Liver (tissue), 3 donors: Measurements from ENCODE around the gene DNAJA3.

Experiments used
- GABPA ChIP-seq, 2 donors: IDR thresholded peaks in 1 of 2; conservative IDR thresholded peaks in 1 of 2; 2 replicates each; pipeline ENCODE4 v1.6.1; 2016; ENCODE audit warnings: antibody characterized with exemption in 2 of 2, mild to moderate bottlenecking in 1 of 2, moderate library complexity in 1 of 2
- NR2F2 ChIP-seq: IDR thresholded peaks from 2 replicates; pipeline ENCODE4 v1.6.1; 2016; ENCODE audit warnings: antibody characterized with exemption
- REST ChIP-seq: IDR thresholded peaks from 2 replicates; pipeline ENCODE4 v1.6.1; 2016; ENCODE audit warnings: antibody characterized with exemption, mild to moderate bottlenecking
- RXRA ChIP-seq, 2 donors: IDR thresholded peaks; 2 replicates each; pipeline ENCODE4 v1.6.1; 2017 to 2018; ENCODE audit warnings: antibody characterized with exemption in 2 of 2, mild to moderate bottlenecking in 1 of 2
- TAF1 ChIP-seq: conservative IDR thresholded peaks from 2 replicates; pipeline ENCODE4 v1.6.1; 2016; ENCODE audit warnings: antibody characterized with exemption, mild to moderate bottlenecking
- TF ChIP-seq, protein P1 (sequence below): fragments of 150-350 bp; IDR thresholded peaks from 2 replicates; pipeline ENCODE4 v1.5.1; 2017; ENCODE audit warnings: improper control_type of control experiment, low read depth, low read length; ENCODE audit not compliant: missing input control
- TF ChIP-seq, protein P2 (sequence below): IDR thresholded peaks from 2 replicates; pipeline ENCODE4 v1.6.1; 2016; ENCODE audit warnings: antibody characterized with exemption
- donor health status: healthy.
- donor health status: healthy.

DNA sequence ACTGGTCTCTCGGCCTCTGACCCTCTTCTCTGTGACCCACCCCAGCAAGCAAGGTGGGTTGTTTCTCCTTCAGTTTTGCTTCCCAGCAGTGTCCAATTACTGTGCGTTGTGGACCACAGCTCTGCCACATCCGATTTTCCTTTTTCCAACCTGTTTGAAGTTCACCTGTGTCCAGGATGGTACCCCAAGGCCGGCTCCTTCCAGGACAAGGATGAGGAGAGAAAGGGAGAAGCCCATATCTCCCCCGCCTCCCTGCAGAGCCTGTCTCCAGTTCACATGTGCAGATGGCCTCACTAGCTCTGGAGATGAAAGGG lies 35.2 kb downstream of the DNAJA3 start:
- TF ChIP-seq, protein P1, sequence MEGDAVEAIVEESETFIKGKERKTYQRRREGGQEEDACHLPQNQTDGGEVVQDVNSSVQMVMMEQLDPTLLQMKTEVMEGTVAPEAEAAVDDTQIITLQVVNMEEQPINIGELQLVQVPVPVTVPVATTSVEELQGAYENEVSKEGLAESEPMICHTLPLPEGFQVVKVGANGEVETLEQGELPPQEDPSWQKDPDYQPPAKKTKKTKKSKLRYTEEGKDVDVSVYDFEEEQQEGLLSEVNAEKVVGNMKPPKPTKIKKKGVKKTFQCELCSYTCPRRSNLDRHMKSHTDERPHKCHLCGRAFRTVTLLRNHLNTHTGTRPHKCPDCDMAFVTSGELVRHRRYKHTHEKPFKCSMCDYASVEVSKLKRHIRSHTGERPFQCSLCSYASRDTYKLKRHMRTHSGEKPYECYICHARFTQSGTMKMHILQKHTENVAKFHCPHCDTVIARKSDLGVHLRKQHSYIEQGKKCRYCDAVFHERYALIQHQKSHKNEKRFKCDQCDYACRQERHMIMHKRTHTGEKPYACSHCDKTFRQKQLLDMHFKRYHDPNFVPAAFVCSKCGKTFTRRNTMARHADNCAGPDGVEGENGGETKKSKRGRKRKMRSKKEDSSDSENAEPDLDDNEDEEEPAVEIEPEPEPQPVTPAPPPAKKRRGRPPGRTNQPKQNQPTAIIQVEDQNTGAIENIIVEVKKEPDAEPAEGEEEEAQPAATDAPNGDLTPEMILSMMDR = no peak
- TF ChIP-seq, protein P2, sequence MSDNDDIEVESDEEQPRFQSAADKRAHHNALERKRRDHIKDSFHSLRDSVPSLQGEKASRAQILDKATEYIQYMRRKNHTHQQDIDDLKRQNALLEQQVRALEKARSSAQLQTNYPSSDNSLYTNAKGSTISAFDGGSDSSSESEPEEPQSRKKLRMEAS = no peak
- TF ChIP-seq NR2F2 = no peak
- TF ChIP-seq RXRA (IDR thresholded peaks at IDR 0.05) = no peak
- TF ChIP-seq REST = no peak
- no peak for TF ChIP-seq GABPA (IDR thresholded peaks at IDR 0.05 in 1 of 2, conservative IDR thresholded peaks at IDR 0.05 in 1 of 2)
- TF ChIP-seq TAF1 = no peak
